ENCODE data around the gene DUSP16. TPM values are rescaled to one million over a fixed set of nuclear protein-coding genes. Genes with fewer than 3 reads are reported as not detected.

The DUSP16 gene
- total RNA-seq, 1 donor from 2014 or later = 64.7 TPM

Other genes starting within 250 kb of the DUSP16 start
- gene MANSC1, start 212.6 kb downstream of the DUSP16 start, total RNA-seq = 0.25 and 1.6 TPM in 2 replicates
- gene BORCS5, start 205.8 kb downstream of the DUSP16 start, total RNA-seq = 41.8 and 45.9 TPM in 2 replicates
- gene CREBL2, start 49.0 kb upstream of the DUSP16 start, total RNA-seq = 22.3 and 23.3 TPM in 2 replicates
- 8.9 and 12.2 TPM in 2 replicates for gene GPR19, start 133.3 kb upstream of the DUSP16 start, total RNA-seq
- gene CDKN1B, start 154.5 kb upstream of the DUSP16 start, total RNA-seq = 49.0 and 53.4 TPM in 2 replicates
- gene APOLD1, start 222.8 kb upstream of the DUSP16 start, total RNA-seq = 5.3 and 6.0 TPM in 2 replicates

Data from activated T-helper 2 cell treated with anti-CD3 and anti-CD28 coated beads, Interferon-gamma antibody, Interleukin-2, Interleukin-4, amounts not matched to agents 10 μg/mL and 5 μg/mL and 100 μg/mL, durations not matched to agents 14 hours and 24 hours and 36 hours (primary cell).